Stimulated activated CD4-positive, alpha-beta T cell treated with anti-CD3 and anti-CD28 coated beads, Interleukin-15, amount 100 ng/mL, for 48 hours (primary cell): ENCODE data around the gene RAB5A.
"Not testable (repeated sequence)": the region's sequence is repeated elsewhere in the genome, so short reads cannot be mapped to it uniquely, and the experiment has no call there.

Experiments
- DNase-seq, 2 donors: peaks; one replicate each; pipeline ENCODE4 v3.0.0-alpha.2; 2020; ENCODE audit warnings: low read depth in 2 of 2

RAB5A gene

GRCh38 chr3:19947549-19948225 is 790 bp downstream of the RAB5A start:
- DNase-seq = peak; percentile 29 to 32

GRCh38 chr3:19948226-19948591 is 1.3 kb downstream of the RAB5A start:
- DNase-seq = no peak

DNA sequence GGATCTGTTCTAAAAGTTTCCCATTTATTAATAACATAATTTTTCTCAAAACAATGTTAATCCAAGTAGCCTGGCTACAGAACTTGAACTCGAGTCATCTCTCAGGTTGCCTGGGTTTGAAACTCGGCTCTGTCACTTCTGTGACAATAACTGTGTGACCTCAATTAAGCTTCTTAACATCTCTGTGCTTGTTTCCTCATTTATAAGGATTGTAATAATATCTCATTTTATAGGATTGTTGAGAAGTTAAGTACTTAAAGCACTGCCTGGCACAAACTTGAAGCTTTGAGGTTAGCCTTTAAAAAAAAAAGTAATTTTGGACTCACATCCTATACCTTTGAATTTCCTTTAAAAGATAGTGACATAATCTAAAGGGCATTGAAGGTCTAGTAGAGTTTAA is 3.4 kb downstream of the RAB5A start:
- no peak for DNase-seq

DNA sequence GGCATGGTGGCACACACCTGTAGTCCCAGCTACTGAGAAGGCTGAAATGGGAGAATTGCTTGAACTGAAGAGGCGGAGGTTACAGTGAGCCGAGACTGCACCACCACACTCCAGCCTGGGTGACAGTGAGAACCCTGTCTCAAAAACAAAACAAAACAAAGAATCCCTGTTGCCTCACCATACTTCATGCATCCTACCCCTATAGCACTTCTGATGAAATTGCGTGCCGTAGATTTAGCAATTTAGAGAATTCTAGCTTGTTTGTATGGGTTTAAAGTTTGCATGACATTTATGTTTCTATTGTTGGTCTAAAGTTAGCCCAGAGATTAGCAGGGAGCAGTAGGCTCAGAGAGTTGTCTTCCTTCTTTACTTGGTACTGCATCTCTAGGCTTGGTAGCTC is 7.8 kb downstream of the RAB5A start:
- no peak for DNase-seq

DNA sequence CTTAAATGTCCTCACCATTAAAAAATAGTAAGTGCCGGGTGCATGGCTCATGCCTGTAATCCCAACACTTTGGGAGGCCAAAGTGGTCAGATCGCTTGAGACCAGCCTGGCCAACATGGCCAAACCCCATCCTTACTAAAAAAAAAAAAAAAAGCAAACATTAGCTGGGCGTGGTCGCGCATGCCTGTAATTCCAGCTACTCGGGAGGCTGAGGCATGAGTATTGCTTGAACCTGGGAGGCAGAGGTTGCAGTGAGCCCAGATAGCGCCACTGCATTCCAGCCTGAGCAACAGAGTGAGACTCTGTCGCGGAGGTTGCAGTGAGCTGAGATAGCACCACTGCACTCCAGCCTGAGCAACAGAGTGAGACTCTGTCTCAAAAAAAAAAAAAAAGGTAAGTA is 10.5 kb downstream of the RAB5A start:
- DNase-seq = not testable (repeated sequence)

GRCh38 chr3:19959505-19959904 is 12.6 kb downstream of the RAB5A start:
- DNase-seq = no peak

DNA sequence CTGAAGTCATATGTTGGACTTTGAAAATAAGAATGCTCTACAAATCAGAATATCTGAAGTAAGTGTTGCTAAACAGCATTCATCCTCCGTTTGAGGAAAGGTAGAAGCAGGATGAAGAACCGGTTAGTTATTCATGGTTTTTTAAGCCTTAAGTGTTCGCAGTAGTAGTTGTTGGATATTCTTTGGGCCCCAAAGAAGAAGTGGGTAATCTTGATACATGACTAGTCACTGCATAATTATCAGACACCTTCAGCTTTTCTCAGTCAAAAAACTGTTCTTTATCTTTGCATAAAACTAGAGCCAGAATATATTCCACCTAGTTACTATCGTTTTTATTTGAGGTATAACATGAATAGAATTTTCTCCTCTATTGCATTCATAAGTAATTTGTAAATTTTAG is 13.8 kb downstream of the RAB5A start:
- DNase-seq = no peak

DNA sequence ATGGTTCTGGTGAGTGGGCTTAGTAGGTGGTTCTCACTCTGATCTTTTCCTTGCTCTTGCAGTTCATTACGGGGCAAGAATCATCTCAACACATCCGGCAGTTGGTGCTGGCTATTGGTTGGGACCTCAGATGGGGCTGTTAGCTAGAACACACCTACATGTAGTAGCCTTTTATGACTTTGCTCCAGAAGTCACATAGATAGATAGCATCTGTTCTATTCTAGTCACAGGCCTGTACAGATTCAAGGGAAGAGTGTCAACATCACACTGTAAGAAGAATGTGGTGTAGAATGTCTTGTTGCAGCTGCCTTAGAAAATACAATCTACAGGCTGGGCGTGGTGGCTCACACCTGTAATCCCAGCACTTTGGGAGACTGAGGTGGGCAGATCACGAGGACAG is 15.1 kb downstream of the RAB5A start:
- DNase-seq = no peak

GRCh38 chr3:19967208-19967607 is 20.3 kb downstream of the RAB5A start:
- DNase-seq = no peak

DNA sequence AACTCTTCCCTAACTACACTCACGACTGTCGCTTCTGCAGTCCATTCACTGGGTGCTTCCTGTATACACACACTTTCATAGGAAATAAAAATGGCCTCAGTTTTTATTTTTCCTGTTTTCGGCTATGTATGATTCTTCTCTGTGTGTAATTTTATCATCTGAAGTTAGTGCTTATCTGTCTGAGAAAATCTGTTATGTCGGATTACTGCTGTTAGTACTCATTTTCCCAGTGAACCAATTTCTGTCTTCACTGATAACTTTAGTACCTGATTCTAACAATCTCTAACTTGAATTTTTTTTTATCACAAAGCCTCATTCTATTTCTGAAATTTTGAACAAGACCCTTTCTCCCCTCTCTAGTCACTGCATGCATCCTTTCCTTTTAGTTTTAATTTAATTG is 20.9 kb downstream of the RAB5A start:
- DNase-seq = no peak

GRCh38 chr3:19970327-19970726 is 23.4 kb downstream of the RAB5A start:
- no peak for DNase-seq

GRCh38 chr3:19972054-19972453 is 25.2 kb downstream of the RAB5A start:
- DNase-seq = no peak

DNA sequence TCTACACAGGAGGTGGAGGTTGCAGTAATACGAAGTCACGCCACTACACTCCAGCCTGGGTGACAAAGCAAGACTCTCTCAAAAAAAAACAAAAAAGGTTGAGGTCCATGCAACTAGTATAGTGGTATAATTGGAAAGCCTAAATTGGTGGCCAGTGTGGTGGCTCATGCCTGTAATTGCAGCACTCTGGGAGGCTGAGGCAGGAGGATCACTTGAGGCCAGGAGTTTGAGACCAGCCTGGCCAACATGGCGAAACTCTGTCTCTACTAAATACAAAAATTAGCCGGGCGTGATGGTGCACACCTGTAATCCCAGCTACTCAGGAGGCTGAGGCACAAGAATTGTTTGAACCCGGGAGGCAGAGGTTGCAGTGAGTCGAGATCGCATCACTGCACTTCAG is 42.0 kb downstream of the RAB5A start:
- not testable (repeated sequence) for DNase-seq

GRCh38 chr3:19994796-19995195 is 47.9 kb downstream of the RAB5A start:
- DNase-seq = no peak

- DNase-seq = no peak
These were observed 50.6 kb downstream of the RAB5A start for GRCh38 chr3:19997502-19997901.

GRCh38 chr3:20001932-20002331 is 55.0 kb downstream of the RAB5A start:
- DNase-seq = no peak

- no peak for DNase-seq
These were observed 61.1 kb downstream of the RAB5A start for GRCh38 chr3:20007960-20008359.

DNA sequence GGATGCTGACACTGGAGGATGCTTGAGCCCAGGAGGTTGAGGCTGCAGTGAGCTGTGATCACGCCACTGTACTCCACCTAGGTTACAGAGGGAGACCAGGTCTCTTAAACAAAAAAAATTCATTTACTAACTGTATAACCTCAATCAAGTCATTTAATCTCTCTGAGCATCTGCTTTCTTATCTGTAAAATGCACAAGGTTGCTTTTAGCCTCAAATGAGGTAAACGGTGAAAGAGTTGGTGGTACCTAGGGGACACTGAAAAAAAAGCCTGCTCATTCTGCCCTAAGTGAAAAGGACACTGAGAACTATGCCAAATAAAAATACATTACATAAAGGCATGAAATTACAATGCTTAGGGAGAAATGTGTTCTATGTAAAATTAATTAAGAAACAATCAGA is 61.7 kb downstream of the RAB5A start:
- no peak for DNase-seq

- DNase-seq = no peak
These were observed 65.3 kb downstream of the RAB5A start, which contains the start of gene PP2D1 for GRCh38 chr3:20012164-20012563. Gene PP2D1 (minus strand): TSS chr3:20012264. CDS start chr3:20012072, 192 bp downstream.

DNA sequence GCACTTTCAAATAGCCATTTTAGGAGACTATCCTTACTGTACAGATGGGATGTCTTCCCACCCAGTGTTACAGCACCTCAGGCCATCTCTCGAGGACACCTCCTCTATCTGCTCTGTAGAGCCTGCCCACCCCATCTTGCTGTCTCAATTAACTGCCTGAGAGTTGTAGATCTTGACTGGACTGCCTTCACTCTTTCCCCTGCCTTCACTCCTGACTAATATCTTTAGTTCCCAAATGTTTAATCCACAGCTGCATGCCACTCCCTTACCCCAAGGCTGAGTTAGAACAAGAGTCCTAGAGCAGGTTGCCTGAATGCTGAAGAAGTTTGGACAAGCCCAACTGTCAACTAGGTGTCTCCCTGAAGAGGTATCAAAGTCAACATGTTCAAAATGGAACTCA is 66.5 kb downstream of the RAB5A start:
- no peak for DNase-seq

DNA sequence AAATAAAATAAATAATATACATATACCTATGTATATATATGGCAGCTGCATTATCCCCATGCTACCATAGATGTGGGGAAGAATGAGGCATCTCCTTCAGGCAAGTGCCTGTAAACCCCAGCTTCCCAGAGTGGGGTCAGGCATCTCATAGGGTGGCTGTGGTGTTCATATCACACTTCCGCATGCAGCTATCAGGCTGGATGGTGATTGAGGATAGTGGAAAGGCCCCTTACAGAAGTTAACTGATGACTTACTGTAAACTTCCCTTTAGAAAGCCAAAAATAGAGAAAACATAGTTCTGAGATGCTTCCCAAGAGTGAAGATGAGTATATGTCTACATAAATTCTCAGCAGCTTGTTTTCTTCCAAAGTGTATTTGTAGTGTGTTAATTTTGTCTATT is 68.6 kb downstream of the RAB5A start:
- DNase-seq = no peak

- DNase-seq = not testable (repeated sequence)
These were observed 69.2 kb downstream of the RAB5A start for GRCh38 chr3:20016076-20016475.

DNA sequence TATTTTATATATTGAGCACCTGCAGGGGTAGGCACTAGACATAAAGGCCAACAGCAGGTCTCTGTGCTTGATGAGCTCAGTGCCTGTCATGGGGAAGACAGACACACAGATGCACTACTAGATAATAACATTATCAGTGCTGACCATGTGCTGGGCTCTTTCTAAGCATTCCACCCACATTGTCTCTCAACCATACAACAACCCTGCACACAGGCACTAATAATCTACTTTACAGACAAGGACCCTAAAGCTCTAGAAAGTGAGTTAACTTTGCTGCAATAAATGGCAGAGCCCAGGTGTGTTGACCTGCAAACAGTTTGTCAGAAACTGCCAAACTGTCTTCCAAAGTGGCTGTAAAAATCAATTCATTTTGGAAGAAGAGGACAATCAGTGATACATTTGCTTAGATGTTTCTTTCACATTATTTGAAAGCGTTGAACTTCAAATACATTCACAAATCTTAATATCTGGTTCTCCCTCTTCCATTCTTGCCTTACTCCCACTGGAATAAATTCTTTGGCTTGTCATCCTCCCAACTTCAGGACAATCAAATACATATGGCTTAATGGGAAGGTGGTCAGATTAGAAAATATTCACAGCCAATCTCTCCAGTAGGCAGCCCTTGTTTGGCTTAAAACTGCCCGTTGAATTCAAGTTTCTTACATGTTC is 76.2 kb downstream of the RAB5A start:
- no peak for DNase-seq
